Measurements from ENCODE around the gene OPTC.
"Not testable (repeated sequence)": the region's sequence is repeated elsewhere in the genome, so short reads cannot be mapped to it uniquely, and the experiment has no call there.

Gene OPTC

GRCh38 chr1:203493901-203494300 is at the start of gene OPTC:
OPTC (plus strand) TSS chr1:203494153; CDS start chr1:203496006, 1,853 bp downstream.
- no peak for TF ChIP-seq CTCF (IDR thresholded peaks at IDR 0.05; ENCODE audit: control extremely low read depth, extremely low read depth, low read depth, missing control alignments)
- POLR2A ChIA-PET: no interaction called here
- CTCF ChIA-PET: interaction anchor here (0.7 to 3.1 kb wide), 9 partner anchors 8 to 226 kb away, joined by 3 to 20 read pairs (median 3); no protein-coding TSS in a partner anchor
- no peak for DNase-seq (ENCODE audit: extremely low spot score)

- no peak for TF ChIP-seq CTCF (IDR thresholded peaks at IDR 0.05; ENCODE audit: control extremely low read depth, extremely low read depth, low read depth, missing control alignments)
- ChIA-PET CTCF (interaction anchor here (1.0 to 10.0 kb wide), 3 partner anchors 10 to 177 kb away, joined by 3 to 148 read pairs (median 6); no protein-coding TSS in a partner anchor), POLR2A (no interaction called here)
- DNase-seq (ENCODE audit: extremely low spot score): no peak
Observed at GRCh38 chr1:203444171-203444576, 49.8 kb upstream of the OPTC start.

- ChIA-PET CTCF (interaction anchor here (1.1 to 10.0 kb wide), 6 partner anchors 13 to 180 kb away, joined by 3 to 148 read pairs (median 6); no protein-coding TSS in a partner anchor), POLR2A (no interaction called here)
- TF ChIP-seq CTCF (IDR thresholded peaks at IDR 0.05; ENCODE audit: control extremely low read depth, extremely low read depth, low read depth, missing control alignments): no peak
- no peak for DNase-seq (ENCODE audit: extremely low spot score)
Observed at GRCh38 chr1:203447151-203447550, 46.8 kb upstream of the OPTC start.

- DNase-seq (ENCODE audit: extremely low spot score); POLR2A ChIA-PET: not testable (repeated sequence)
- CTCF ChIA-PET: interaction anchor here (1.1 to 10.0 kb wide), 5 partner anchors 12 to 106 kb away, joined by 3 to 148 read pairs (median 5); no protein-coding TSS in a partner anchor
Observed at GRCh38 chr1:203447598-203447997, 46.4 kb upstream of the OPTC start.

- DNase-seq (ENCODE audit: extremely low spot score): no peak
- ChIA-PET POLR2A (no interaction called here), CTCF (interaction anchor here (1.7 to 10.0 kb wide), 2 partner anchors 15 to 107 kb away, joined by 5 to 148 read pairs; no protein-coding TSS in a partner anchor)
- no peak for TF ChIP-seq CTCF (IDR thresholded peaks at IDR 0.05; ENCODE audit: control extremely low read depth, extremely low read depth, low read depth, missing control alignments)
Observed at GRCh38 chr1:203448521-203449061, 45.4 kb upstream of the OPTC start.

GRCh38 chr1:203450001-203450400 is 44.0 kb upstream of the OPTC start:
- DNase-seq (ENCODE audit: extremely low spot score): no peak
- ChIA-PET POLR2A (no interaction called here), CTCF (interaction anchor here (1.1 to 2.3 kb wide), 3 partner anchors 9 to 183 kb away, joined by 3 to 8 read pairs (median 4); no protein-coding TSS in a partner anchor)
- TF ChIP-seq CTCF (IDR thresholded peaks at IDR 0.05; ENCODE audit: control extremely low read depth, extremely low read depth, low read depth, missing control alignments): no peak

- no peak for TF ChIP-seq CTCF (IDR thresholded peaks at IDR 0.05; ENCODE audit: control extremely low read depth, extremely low read depth, low read depth, missing control alignments)
- CTCF ChIA-PET: interaction anchor here (0.9 to 2.3 kb wide), 4 partner anchors 9 to 183 kb away, joined by 3 to 8 read pairs (median 4); no protein-coding TSS in a partner anchor
Observed at GRCh38 chr1:203450479-203451149, 43.3 kb upstream of the OPTC start.

More at GRCh38 chr1:203450479-203451149, 43.3 kb upstream of the OPTC start:
- POLR2A ChIA-PET: no interaction called here
- DNase-seq (ENCODE audit: extremely low spot score): no peak

All from GM10248 (cell line).